HepG2 (cell line): ENCODE results near the gene ZDHHC24. TPM values are rescaled to one million over a fixed set of nuclear protein-coding genes. Genes with fewer than 3 reads are reported as not detected.

Source experiments
- CBX1 ChIP-seq: IDR thresholded peaks from one replicate; pipeline ENCODE4 v1.6.1; 2016; ENCODE audit warnings: antibody characterized with exemption, low read depth
- CENPT ChIP-seq: sonication (generic); formaldehyde crosslinking; IDR thresholded peaks from 2 replicates; pipeline ENCODE4 v1.8.0; 2022; ENCODE audit warnings: low read depth, mild to moderate bottlenecking, moderate library complexity, missing genetic modification reagents
- CHD2 ChIP-seq: IDR thresholded peaks from 2 replicates; pipeline ENCODE4 v1.6.1; 2011; ENCODE audit warnings: low read depth, low read length, improper control_type of control experiment
- ERF ChIP-seq: IDR thresholded peaks from 2 replicates; pipeline ENCODE4 v1.6.1; 2018; ENCODE audit warnings: missing biosample characterization, missing genetic modification reagents
- FOXO4 ChIP-seq: sonication (generic); formaldehyde crosslinking; conservative IDR thresholded peaks from 2 replicates; pipeline ENCODE4 v1.8.1; 2023; ENCODE audit warnings: missing genetic modification reagents
- GMEB2 ChIP-seq: IDR thresholded peaks from 2 replicates; pipeline ENCODE4 v1.6.1; 2016; ENCODE audit warnings: missing biosample characterization, missing genetic modification reagents, low read depth
- HOXA3 ChIP-seq: sonication (generic); formaldehyde crosslinking; IDR thresholded peaks from 2 replicates; pipeline ENCODE4 v1.5.0; 2020; ENCODE audit warnings: missing genetic modification reagents
- LCORL ChIP-seq, 2 experiments: fragments of 450-650 bp in 1 of 2; sonication (generic) in 1 of 2; formaldehyde crosslinking in 1 of 2; IDR thresholded peaks; 2 replicates each; pipeline versions ENCODE4 v1.5.0 to v1.6.1; 2017 to 2020; ENCODE audit warnings: antibody characterized with exemption in 1 of 2, missing genetic modification reagents in 1 of 2
- MAFG ChIP-seq: sonication (generic); formaldehyde crosslinking; IDR thresholded peaks from 2 replicates; pipeline ENCODE4 v1.5.1; 2020; ENCODE audit warnings: mild to moderate bottlenecking, missing genetic modification reagents
- MXD1 ChIP-seq: sonication (generic); formaldehyde crosslinking; IDR thresholded peaks from 2 replicates; pipeline ENCODE4 v1.4.0; 2020; ENCODE audit warnings: mild to moderate bottlenecking, missing genetic modification reagents
- NFRKB ChIP-seq: fragments of 450-650 bp; IDR thresholded peaks from 2 replicates; pipeline ENCODE4 v1.6.1; 2017
- RNF2 ChIP-seq: fragments of 450-650 bp; conservative IDR thresholded peaks from 2 replicates; pipeline ENCODE4 v1.6.1; 2016; ENCODE audit warnings: low read depth
- RXRA ChIP-seq: sonication (generic); formaldehyde crosslinking; IDR thresholded peaks from 2 replicates; pipeline ENCODE4 v1.5.1; 2020; ENCODE audit warnings: missing genetic modification reagents
- SETDB1 ChIP-seq: sonication (generic); formaldehyde crosslinking; IDR thresholded peaks from 2 replicates; pipeline ENCODE4 v1.5.1; 2020; ENCODE audit warnings: missing genetic modification reagents, mild to moderate bottlenecking, borderline replicate concordance
- SIN3A ChIP-seq: IDR thresholded peaks from 2 replicates; pipeline ENCODE4 v1.6.1; 2011; ENCODE audit warnings: low read depth, mild to moderate bottlenecking, control low read depth, low read length, borderline replicate concordance
- SMARCE1 ChIP-seq: fragments of 450-650 bp; IDR thresholded peaks from 2 replicates; pipeline ENCODE4 v1.6.1; 2017; ENCODE audit warnings: borderline replicate concordance
- SRF ChIP-seq: IDR thresholded peaks from 2 replicates; pipeline ENCODE4 v1.6.1; 2011; ENCODE audit warnings: mild to moderate bottlenecking, low read depth, low read length, moderate library complexity
- TBP ChIP-seq: sonication (generic); formaldehyde crosslinking; IDR thresholded peaks from 2 replicates; pipeline ENCODE4 v1.5.0; 2020; ENCODE audit warnings: missing genetic modification reagents
- THRA ChIP-seq: sonication (generic); formaldehyde crosslinking; IDR thresholded peaks from 2 replicates; pipeline ENCODE4 v1.4.0; 2020; ENCODE audit warnings: missing genetic modification reagents, borderline replicate concordance
- ZNF276 ChIP-seq: sonication (generic); formaldehyde crosslinking; IDR thresholded peaks from 2 replicates; pipeline ENCODE4 v1.4.0; 2020; ENCODE audit warnings: mild to moderate bottlenecking, low read depth, missing genetic modification reagents
- ZNF768 ChIP-seq: sonication (generic); formaldehyde crosslinking; IDR thresholded peaks from 2 replicates; pipeline ENCODE4 v1.4.0; 2020; ENCODE audit warnings: missing genetic modification reagents
- ZNF83 ChIP-seq: sonication (generic); formaldehyde crosslinking; IDR thresholded peaks from 2 replicates; pipeline ENCODE4 v1.4.0; 2020; ENCODE audit warnings: missing genetic modification reagents, mild to moderate bottlenecking, borderline replicate concordance
- ZSCAN20 ChIP-seq: sonication (generic); formaldehyde crosslinking; IDR thresholded peaks from 2 replicates; pipeline ENCODE4 v1.4.0; 2020; ENCODE audit warnings: missing genetic modification reagents, mild to moderate bottlenecking, borderline replicate concordance
- polyA plus RNA-seq, 8 experiments: library from polyadenylated mRNA; depleted of rRNA in 3 of 8; stranded (reverse) in 7 of 8; unstranded in 1 of 8; fragments of >200 nt; fragmentation: Illumina TruSeq in 4 of 8; extraction: Trizol in 4 of 8; gene quantifications; 2 replicates each; pipeline versions ENCODE4 v1.2.1 to v1.2.3, GENCODE V29; 2011 to 2016; ENCODE audit warnings: low read depth in 4 of 8, missing spikeins in 1 of 8, mixed read lengths in 1 of 8; ENCODE audit not compliant: insufficient read depth in 1 of 8
- total RNA-seq, 5 experiments: library from RNA; depleted of rRNA; stranded (reverse); fragments of >200 nt; fragmentation: Illumina TruSeq; extraction: Trizol; gene quantifications; 2 replicates each; pipeline ENCODE4 v1.2.3, GENCODE V29; 2016; ENCODE audit warnings: low read depth in 1 of 5

The ZDHHC24 gene
- total and polyA plus RNA-seq, 2 of the 13 experiments (the other 11 are each of a cell fraction or from before 2014, with no cell fraction given) = 4.3 TPM

GRCh38 chr11:66592457-66593302 lies 46.8 kb upstream of the ZDHHC24 start, which contains the start of the genes CCDC87 and CCS (continued):
- TF ChIP-seq ZNF83 (no peak), CHD2 (no peak), TBP (0 out of 2 replicates have a peak, but pooled peaks have one; percentile 62), ZSCAN20 (CRISPR knock-in tag) (0 out of 2 replicates have a peak, but pooled peaks have one; percentile 72), RXRA (CRISPR knock-in tag) (peak; percentile 63; the same call in 1 of the 2 replicates), NFRKB (no peak), LCORL (IDR thresholded peaks at IDR 0.05) (no peak), LCORL (CRISPR knock-in tag; IDR thresholded peaks at IDR 0.05) (0 out of 2 replicates have a peak, but pooled peaks have one; percentile 46), CBX1 (no peak), SMARCE1 (no peak), SIN3A (peak; percentile 80; the same call in 1 of the 2 replicates), RNF2 (no peak), ZNF768 (CRISPR knock-in tag) (peak; percentile 69), SRF (no peak), SETDB1 (no peak), MXD1 (CRISPR knock-in tag) (peak; percentile 78; the same call in 1 of the 2 replicates), HOXA3 (peak; percentile 88), ERF (no peak), CENPT (CRISPR knock-in tag) (no peak; the same call in 1 of the 2 replicates), GMEB2 (CRISPR knock-in tag) (peak; percentile 35; the same call in 1 of the 2 replicates), ZNF276 (CRISPR knock-in tag) (peak; percentile 56; the same call in 1 of the 2 replicates), FOXO4 (CRISPR knock-in tag) (no peak), MAFG (no peak), THRA (peak; percentile 32)
